ENCODE results near the gene TDRD15.
"Not testable (repeated sequence)": the region's sequence is repeated elsewhere in the genome, so short reads cannot be mapped to it uniquely, and the experiment has no call there.

TDRD15 gene

GRCh38 chr2:21123473-21124393, at the start of gene TDRD15:
Gene TDRD15, plus strand, starts transcription at chr2:21123968. Its CDS starts 13,500 bp downstream, at chr2:21137468.
- DNase-seq, result no peak

GRCh38 chr2:21078296-21078695, 45.5 kb upstream of the TDRD15 start:
- no peak for DNase-seq

DNA sequence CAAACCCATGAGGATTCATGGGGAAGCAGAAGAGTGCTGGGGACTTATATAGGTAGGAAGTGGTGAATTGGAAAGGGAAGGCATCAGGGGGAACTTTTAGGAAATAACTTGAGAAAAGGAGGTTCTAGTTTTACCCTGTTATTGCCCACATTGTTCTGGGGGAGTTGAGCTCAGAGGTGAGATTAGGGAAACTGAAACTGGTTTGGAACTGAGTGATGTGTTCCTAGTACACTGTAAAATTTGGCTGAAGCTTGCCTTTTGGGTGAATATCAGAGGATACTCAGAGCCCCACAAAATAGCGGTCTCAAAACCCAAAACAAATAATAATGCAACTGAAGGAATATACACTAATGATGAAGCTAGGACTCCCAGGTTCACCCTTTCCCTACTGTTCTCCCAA, 40.3 kb upstream of the TDRD15 start:
- DNase-seq, result no peak

GRCh38 chr2:21084401-21084800, 39.4 kb upstream of the TDRD15 start:
- no peak for DNase-seq

DNA sequence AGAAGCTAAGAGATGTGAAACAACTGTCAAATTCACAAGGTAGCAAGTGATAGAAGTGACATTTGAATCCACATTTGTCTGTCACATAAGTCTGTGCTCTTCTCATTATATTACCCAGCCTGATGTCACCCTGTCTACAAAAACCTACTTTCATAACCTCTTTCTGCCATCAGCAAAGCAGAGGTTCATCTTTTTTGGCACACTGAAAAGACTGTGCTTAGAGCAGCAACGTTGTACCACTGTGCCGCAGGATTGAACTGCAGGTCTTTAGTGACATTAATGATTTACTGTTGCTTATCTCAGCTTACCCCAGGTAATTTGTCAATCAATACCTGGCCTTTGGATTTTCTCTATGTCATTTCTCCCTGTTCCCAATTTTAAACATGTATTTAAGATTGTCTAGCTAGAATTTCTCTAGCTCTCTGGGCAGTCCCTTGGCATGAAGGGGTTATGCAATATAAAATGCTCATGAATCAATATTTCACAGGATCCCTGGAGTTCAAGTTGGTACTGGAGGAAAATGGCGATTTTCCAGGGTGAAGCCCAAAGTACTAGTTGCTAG, 31.4 kb upstream of the TDRD15 start:
- no peak for DNase-seq

GRCh38 chr2:21095178-21095577, 28.6 kb upstream of the TDRD15 start:
- DNase-seq, result no peak

GRCh38 chr2:21095714-21096113, 28.1 kb upstream of the TDRD15 start:
- DNase-seq, result no peak

GRCh38 chr2:21096458-21096857, 27.3 kb upstream of the TDRD15 start:
- no peak for DNase-seq

DNA sequence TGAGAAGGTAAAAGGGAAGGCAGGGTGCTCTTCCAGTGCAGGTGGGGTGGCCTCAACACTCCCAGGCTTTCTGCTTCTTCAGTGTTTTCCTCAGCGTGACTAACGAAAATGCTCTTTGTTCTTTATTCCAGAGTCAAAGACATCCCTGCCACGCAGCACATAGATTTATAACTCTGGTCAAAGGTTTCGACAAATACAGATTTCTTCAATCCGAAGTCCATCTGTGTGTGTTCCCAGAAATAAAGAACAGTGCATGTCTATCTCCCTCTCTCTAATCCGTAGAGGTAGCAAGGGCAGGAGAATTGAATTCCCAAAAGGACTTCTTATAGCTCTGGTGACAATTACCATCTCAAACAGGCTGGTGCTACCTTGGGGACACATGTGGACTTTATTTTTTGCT, 26.4 kb upstream of the TDRD15 start:
- no peak for DNase-seq

DNA sequence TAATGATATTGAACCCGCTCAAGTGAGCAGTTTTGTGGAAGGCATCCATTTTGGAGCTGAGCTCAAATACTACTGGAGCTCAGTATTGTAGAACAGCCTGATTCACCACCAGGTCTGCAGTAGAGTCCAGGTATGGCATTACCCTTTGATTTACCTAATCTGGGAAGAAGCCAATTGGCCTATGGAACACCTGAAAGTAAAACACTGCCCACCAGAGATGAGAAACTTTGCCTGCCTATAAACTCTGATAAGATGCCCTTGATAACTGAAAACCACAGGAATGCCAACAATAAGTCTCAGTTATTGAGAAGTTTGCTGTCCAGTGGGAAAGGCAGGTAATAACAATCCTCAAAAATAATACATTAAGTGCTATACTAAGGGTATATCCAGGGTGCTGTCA, 25.5 kb upstream of the TDRD15 start:
- no peak for DNase-seq

DNA sequence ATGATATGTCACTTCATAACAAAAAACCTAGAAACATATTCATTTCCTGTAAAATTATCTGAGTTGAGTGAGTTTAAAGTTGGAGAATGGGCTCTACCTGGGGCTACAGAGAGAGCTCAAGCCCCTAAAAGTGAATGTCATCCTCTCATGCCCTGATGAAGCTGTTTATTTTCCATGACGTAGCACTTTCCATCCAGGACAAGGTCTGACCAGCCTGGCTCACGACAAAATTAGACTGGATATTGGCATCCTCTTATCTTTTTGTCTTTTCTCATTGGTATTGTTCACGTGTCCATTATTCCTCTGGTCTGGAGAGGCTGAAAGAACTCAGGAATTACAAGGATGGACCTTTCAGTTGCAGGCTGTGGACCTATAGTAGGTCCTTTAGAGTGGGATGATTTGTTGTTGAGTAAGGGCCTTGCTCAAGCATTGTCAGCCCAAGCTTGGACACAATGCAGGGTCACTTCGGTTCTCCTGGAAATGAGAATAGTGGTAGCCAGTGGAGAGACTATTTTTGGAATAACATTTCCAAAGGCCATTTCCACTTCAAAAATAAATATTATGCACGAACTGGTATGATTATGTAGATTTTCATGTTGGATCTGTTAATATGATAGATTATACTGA, 24.4 kb upstream of the TDRD15 start:
- DNase-seq, result no peak

GRCh38 chr2:21101514-21102155, 22.1 kb upstream of the TDRD15 start:
- DNase-seq, result not testable (repeated sequence)

DNA sequence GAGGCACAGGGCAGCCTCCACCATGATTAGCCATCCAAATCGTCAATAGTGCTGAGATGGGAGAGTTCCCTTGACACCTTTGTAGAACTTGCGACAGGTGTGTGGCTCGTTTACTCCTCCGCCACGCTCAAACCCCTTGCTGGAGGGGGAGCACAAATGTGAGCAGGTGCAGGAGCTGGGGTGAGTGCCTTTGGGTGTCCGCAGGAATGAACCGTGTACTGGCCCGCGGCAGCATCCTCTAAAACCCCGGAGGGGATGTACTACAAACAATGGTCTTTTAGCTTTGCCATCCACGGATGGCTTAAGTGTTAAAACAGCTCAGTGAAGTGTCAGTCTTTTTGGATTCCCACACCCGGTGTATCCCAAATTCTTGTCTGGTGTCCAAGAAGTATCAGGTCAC, 21.4 kb upstream of the TDRD15 start:
- no peak for DNase-seq

DNA sequence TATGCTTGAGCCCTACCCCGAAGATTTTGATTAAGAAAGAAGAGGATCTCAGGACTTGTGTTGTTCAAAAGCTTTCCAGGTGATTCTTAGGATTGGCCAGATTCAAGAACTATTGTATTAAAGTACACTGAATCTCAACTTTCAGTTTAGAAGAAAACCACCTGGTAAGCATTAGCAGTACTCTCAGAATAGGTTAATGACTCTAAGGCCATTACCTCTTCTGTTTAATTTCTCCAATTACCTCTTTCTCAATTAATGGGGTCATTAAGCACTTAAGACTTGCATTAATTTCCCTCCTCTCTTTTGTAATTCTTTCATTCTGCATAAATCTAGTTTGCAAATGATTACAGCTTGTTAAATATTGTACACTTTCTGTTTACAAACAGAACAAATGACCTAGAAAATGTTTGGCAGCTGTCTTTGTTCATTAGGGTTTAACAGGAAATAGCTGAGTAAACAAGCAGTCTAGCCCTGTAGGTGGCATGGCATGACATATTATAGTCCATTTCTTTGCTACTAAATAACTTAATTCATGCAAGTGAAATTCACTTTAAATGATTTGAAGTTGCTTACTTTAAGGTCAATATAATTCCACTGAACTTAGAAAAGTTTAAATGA, 20.4 kb upstream of the TDRD15 start:
- DNase-seq, result no peak

- no peak for DNase-seq
Observed at GRCh38 chr2:21104030-21104660, 19.6 kb upstream of the TDRD15 start.

DNA sequence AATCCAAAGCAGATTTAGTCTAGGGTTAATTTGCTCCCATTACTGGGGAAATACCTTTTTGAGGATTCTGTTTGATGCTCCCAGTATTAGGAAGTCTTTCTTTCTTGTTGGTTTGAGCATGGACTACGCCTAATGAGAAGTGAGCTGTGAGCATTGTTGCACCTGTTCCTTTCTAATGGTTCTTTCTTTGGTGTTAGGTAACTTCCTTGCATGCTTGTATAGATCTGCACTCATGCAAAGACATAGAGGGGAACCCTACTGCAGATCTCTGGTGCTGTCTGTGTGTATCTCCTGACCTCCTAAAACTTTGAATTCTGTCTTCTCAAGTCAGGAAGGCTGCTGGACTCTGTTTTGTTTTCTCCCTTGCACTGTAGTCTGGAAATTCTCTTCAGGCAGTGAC, 12.8 kb upstream of the TDRD15 start:
- no peak for DNase-seq

- no peak for DNase-seq
Observed at GRCh38 chr2:21117688-21118087, 6.1 kb upstream of the TDRD15 start.

GRCh38 chr2:21118302-21118920, 5.4 kb upstream of the TDRD15 start:
- DNase-seq, result no peak

GRCh38 chr2:21131861-21132260, 8.1 kb downstream of the TDRD15 start:
- no peak for DNase-seq

DNA sequence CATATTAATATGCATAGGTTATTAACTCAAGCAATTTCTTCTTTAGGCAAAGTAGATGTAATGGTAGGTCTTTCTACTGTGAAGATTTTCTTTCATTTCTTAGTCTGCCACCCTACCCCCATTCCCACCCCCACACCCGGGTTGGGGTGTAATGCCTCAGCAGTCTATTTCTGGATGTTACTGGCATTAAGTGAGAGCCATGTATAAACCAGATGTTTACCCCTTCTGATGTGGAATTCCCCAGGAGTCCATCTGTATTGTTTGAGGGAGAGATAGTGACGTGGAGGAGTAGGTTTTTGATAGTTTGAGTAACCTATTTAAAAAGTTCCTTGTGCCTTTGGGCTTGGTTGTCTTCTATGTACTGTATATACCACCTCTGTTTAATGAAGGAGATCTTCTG, 11.8 kb downstream of the TDRD15 start:
- no peak for DNase-seq

- no peak for DNase-seq
Observed at GRCh38 chr2:21142149-21142548, 18.4 kb downstream of the TDRD15 start.

DNA sequence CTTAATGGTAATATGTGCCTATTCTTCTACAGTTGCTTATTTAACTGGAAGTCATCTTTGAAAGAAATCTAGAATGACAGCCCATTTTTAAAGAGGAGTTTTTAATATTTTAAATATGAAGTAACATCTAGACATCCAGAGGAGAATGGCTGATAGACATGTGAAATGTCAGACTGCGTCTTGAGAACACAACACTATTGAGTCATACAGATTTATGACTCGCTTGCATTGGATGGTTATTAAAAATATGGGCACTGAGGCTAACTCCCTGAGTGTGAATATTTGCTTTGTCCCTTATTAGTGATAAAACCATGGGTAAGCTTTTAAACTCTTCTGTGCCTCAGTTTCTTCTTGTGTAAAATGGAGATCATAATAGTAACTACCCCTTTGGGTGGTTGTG, 22.9 kb downstream of the TDRD15 start:
- no peak for DNase-seq
